T-helper 1 cell treated with Interleukin-12 subunit alpha and Interleukin-12 subunit beta and Interleukin-4 antibody, amounts not matched to agents 30 μg/mL and 1 μg/mL, for 36 hours (primary cell): ENCODE results near the gene PSEN2.
"Not testable (repeated sequence)": the region's sequence is repeated elsewhere in the genome, so short reads cannot be mapped to it uniquely, and the experiment has no call there.

Source experiments
- H3K27ac Mint-ChIP-seq: one replicate; pipeline ENCODE4 v1.8.0; 2021; ENCODE audit warnings: mild to moderate bottlenecking, mixed read lengths
- H3K27me3 Mint-ChIP-seq: one replicate; pipeline ENCODE4 v1.8.0; 2021; ENCODE audit warnings: low read depth, mixed read lengths
- H3K36me3 Mint-ChIP-seq: one replicate; pipeline ENCODE4 v1.8.0; 2021; ENCODE audit warnings: low read depth, mixed read lengths
- H3K4me1 Mint-ChIP-seq: one replicate; pipeline ENCODE4 v1.8.0; 2021; ENCODE audit warnings: low read depth, mixed read lengths
- H3K4me3 Mint-ChIP-seq: one replicate; pipeline ENCODE4 v1.8.0; 2021; ENCODE audit warnings: mild to moderate bottlenecking, moderate library complexity, mixed read lengths
- H3K9me3 Mint-ChIP-seq: one replicate; pipeline ENCODE4 v1.8.0; 2021; ENCODE audit warnings: mixed read lengths

The PSEN2 gene

GRCh38 chr1:226870401-226871279 is at the start of gene PSEN2:
PSEN2 (plus strand) TSS chr1:226870616; CDS start chr1:226881908, 11,292 bp downstream.
- H3K27me3 Mint-ChIP-seq: peaks cover 12% of the 10 kb centered on the region
- H3K4me1 Mint-ChIP-seq: peaks cover 19% of the 10 kb centered on the region
- H3K9me3 Mint-ChIP-seq: no peaks in the 10 kb centered on the region
- H3K36me3 Mint-ChIP-seq: peaks cover 3% of the 10 kb centered on the region
- H3K27ac Mint-ChIP-seq: peak within 1 kb of the TSS; percentile 52
- peak within 1 kb of the TSS; percentile 81 for H3K4me3 Mint-ChIP-seq

- no peaks in the 10 kb centered on the region for H3K9me3 Mint-ChIP-seq
- no peaks in the 10 kb centered on the region for H3K36me3 Mint-ChIP-seq
- H3K4me1 Mint-ChIP-seq: peaks cover 5% of the 10 kb centered on the region
These were observed 49.3 kb upstream of the PSEN2 start for GRCh38 chr1:226820941-226821718.

GRCh38 chr1:226821719-226822085 is 48.7 kb upstream of the PSEN2 start:
- no peaks in the 10 kb centered on the region for H3K9me3 Mint-ChIP-seq
- H3K27ac Mint-ChIP-seq: no peak overlapping the region
- H3K36me3 Mint-ChIP-seq: no peaks in the 10 kb centered on the region
- H3K27me3 Mint-ChIP-seq: peaks cover 7% of the 10 kb centered on the region
- H3K4me1 Mint-ChIP-seq: peaks cover 5% of the 10 kb centered on the region
- no peak overlapping the region for H3K4me3 Mint-ChIP-seq

More at GRCh38 chr1:226820941-226821718, 49.3 kb upstream of the PSEN2 start:
- peaks cover 7% of the 10 kb centered on the region for H3K27me3 Mint-ChIP-seq
- H3K27ac Mint-ChIP-seq: no peak overlapping the region
- H3K4me3 Mint-ChIP-seq: no peak overlapping the region

- no peak overlapping the region for H3K27ac Mint-ChIP-seq
- H3K36me3 Mint-ChIP-seq: no peaks in the 10 kb centered on the region
- H3K27me3 Mint-ChIP-seq: peaks cover 7% of the 10 kb centered on the region
- no peak overlapping the region for H3K4me3 Mint-ChIP-seq
- no peaks in the 10 kb centered on the region for H3K9me3 Mint-ChIP-seq
- H3K4me1 Mint-ChIP-seq: peaks cover 17% of the 10 kb centered on the region
These were observed 46.8 kb upstream of the PSEN2 start for GRCh38 chr1:226823643-226824042.

GRCh38 chr1:226825037-226825745 is 45.2 kb upstream of the PSEN2 start:
- Mint-ChIP-seq H3K27ac (no peak overlapping the region), H3K4me3 (no peak overlapping the region), H3K36me3 (no peaks in the 10 kb centered on the region), H3K27me3 (no peaks in the 10 kb centered on the region), H3K4me1 (peaks cover 17% of the 10 kb centered on the region), H3K9me3 (no peaks in the 10 kb centered on the region)

GRCh38 chr1:226825746-226826100 is 44.7 kb upstream of the PSEN2 start:
- Mint-ChIP-seq H3K27ac (no peak overlapping the region), H3K9me3 (no peaks in the 10 kb centered on the region), H3K27me3 (peaks cover 1% of the 10 kb centered on the region), H3K4me3 (no peak overlapping the region), H3K4me1 (peaks cover 17% of the 10 kb centered on the region), H3K36me3 (no peaks in the 10 kb centered on the region)

GRCh38 chr1:226826479-226827261 is 43.7 kb upstream of the PSEN2 start:
- Mint-ChIP-seq H3K9me3 (no peaks in the 10 kb centered on the region), H3K4me1 (peaks cover 17% of the 10 kb centered on the region)

GRCh38 chr1:226827458-226827857 is 43.0 kb upstream of the PSEN2 start:
- H3K36me3 Mint-ChIP-seq: no peaks in the 10 kb centered on the region
- no peaks in the 10 kb centered on the region for H3K9me3 Mint-ChIP-seq
- H3K27me3 Mint-ChIP-seq: peaks cover 4% of the 10 kb centered on the region
- peak overlapping the region; percentile 21 for H3K4me3 Mint-ChIP-seq
- peak overlapping the region; percentile 82 for H3K27ac Mint-ChIP-seq
- H3K4me1 Mint-ChIP-seq: peaks cover 17% of the 10 kb centered on the region

More at GRCh38 chr1:226826479-226827261, 43.7 kb upstream of the PSEN2 start:
- no peak overlapping the region for H3K27ac Mint-ChIP-seq
- H3K4me3 Mint-ChIP-seq: no peak overlapping the region
- H3K27me3 Mint-ChIP-seq: peaks cover 4% of the 10 kb centered on the region
- no peaks in the 10 kb centered on the region for H3K36me3 Mint-ChIP-seq

- Mint-ChIP-seq H3K27me3 (peaks cover 7% of the 10 kb centered on the region), H3K9me3 (peaks cover 3% of the 10 kb centered on the region), H3K4me3 (peak overlapping the region; percentile 21), H3K36me3 (peaks cover 1% of the 10 kb centered on the region), H3K27ac (peak overlapping the region; percentile 78), H3K4me1 (peaks cover 17% of the 10 kb centered on the region)
These were observed 42.4 kb upstream of the PSEN2 start for GRCh38 chr1:226827968-226828513.

- Mint-ChIP-seq H3K9me3 (peaks cover 12% of the 10 kb centered on the region), H3K27ac (no peak overlapping the region), H3K4me1 (peaks cover 17% of the 10 kb centered on the region), H3K4me3 (no peak overlapping the region), H3K36me3 (peaks cover 3% of the 10 kb centered on the region), H3K27me3 (peaks cover 7% of the 10 kb centered on the region)
These were observed 41.3 kb upstream of the PSEN2 start for GRCh38 chr1:226829105-226829504.

- H3K4me1 Mint-ChIP-seq: peaks cover 12% of the 10 kb centered on the region
- H3K4me3 Mint-ChIP-seq: no peak overlapping the region
- peaks cover 4% of the 10 kb centered on the region for H3K36me3 Mint-ChIP-seq
- no peak overlapping the region for H3K27ac Mint-ChIP-seq
- peaks cover 16% of the 10 kb centered on the region for H3K9me3 Mint-ChIP-seq
- H3K27me3 Mint-ChIP-seq: peaks cover 7% of the 10 kb centered on the region
These were observed 38.5 kb upstream of the PSEN2 start for GRCh38 chr1:226831953-226832352.

- peaks cover 7% of the 10 kb centered on the region for H3K4me1 Mint-ChIP-seq
- no peak overlapping the region for H3K4me3 Mint-ChIP-seq
These were observed 37.8 kb upstream of the PSEN2 start for GRCh38 chr1:226832613-226833012.

GRCh38 chr1:226834179-226834578 is 36.2 kb upstream of the PSEN2 start:
- not testable (repeated sequence) for H3K36me3 Mint-ChIP-seq, H3K4me1 Mint-ChIP-seq, H3K27ac Mint-ChIP-seq, H3K27me3 Mint-ChIP-seq, H3K4me3 Mint-ChIP-seq
- peaks cover 16% of the 10 kb centered on the region for H3K9me3 Mint-ChIP-seq

More at GRCh38 chr1:226832613-226833012, 37.8 kb upstream of the PSEN2 start:
- Mint-ChIP-seq H3K9me3 (peaks cover 16% of the 10 kb centered on the region), H3K27me3 (peaks cover 7% of the 10 kb centered on the region), H3K27ac (no peak overlapping the region), H3K36me3 (peaks cover 4% of the 10 kb centered on the region)
